SJCRH30 (cell line): ENCODE results near the gene SPATA16. TPM values are rescaled to one million over a fixed set of nuclear protein-coding genes. Genes with fewer than 3 reads are reported as not detected.
"Not testable (repeated sequence)": the region's sequence is repeated elsewhere in the genome, so short reads cannot be mapped to it uniquely, and the experiment has no call there.

Experiments
- DNase-seq, 2 experiments: peaks; one replicate each; pipeline ENCODE4 v3.0.0-alpha.2; 2015 to 2020
- H3K27ac ChIP-seq: fragments of 250-450 bp; sonication (Bioruptor Pico); 2 replicates; pipeline ENCODE4 v1.5.1; 2020; ENCODE audit warnings: mild to moderate bottlenecking, moderate library complexity
- H3K27me3 ChIP-seq: fragments of 250-450 bp; sonication (Bioruptor Pico); 2 replicates; pipeline ENCODE4 v1.5.1; 2020; ENCODE audit warnings: mild to moderate bottlenecking, moderate library complexity
- H3K36me3 ChIP-seq: fragments of 250-450 bp; sonication (Bioruptor Pico); 2 replicates; pipeline ENCODE4 v1.5.1; 2020; ENCODE audit warnings: mild to moderate bottlenecking, moderate library complexity
- H3K4me1 ChIP-seq: fragments of 250-450 bp; sonication (Bioruptor Pico); 2 replicates; pipeline ENCODE4 v1.5.1; 2020; ENCODE audit warnings: mild to moderate bottlenecking, moderate library complexity
- H3K4me3 ChIP-seq: fragments of 250-450 bp; sonication (Bioruptor Pico); 2 replicates; pipeline ENCODE4 v1.5.1; 2020; ENCODE audit warnings: mild to moderate bottlenecking, moderate library complexity
- H3K9me3 ChIP-seq: fragments of 250-450 bp; sonication (Bioruptor Pico); replicated peaks from 2 replicates; pipeline ENCODE4 v1.5.1; 2020; ENCODE audit warnings: mild to moderate bottlenecking, moderate library complexity
- total RNA-seq: library from RNA; depleted of rRNA; stranded (reverse); fragments of >200 nt; shearing (Covaris generic); gene quantifications from 2 replicates; pipeline ENCODE4 v1.2.3, GENCODE V29; 2014

Gene SPATA16
- total RNA-seq, 1 experiment from 2014 or later = not detected

- no peak overlapping the region for H3K4me3 ChIP-seq
- no peaks in the 10 kb centered on the region for H3K9me3 ChIP-seq
- no peaks in the 10 kb centered on the region for H3K36me3 ChIP-seq
- no peaks in the 10 kb centered on the region for H3K27me3 ChIP-seq
- DNase-seq = no peak
- peaks cover 6% of the 10 kb centered on the region; the same call in 1 of the 2 replicates for H3K4me1 ChIP-seq
- H3K27ac ChIP-seq = peak overlapping the region; percentile 51
Observed at GRCh38 chr3:172876297-172876696, 264.7 kb downstream of the SPATA16 start.

DNA sequence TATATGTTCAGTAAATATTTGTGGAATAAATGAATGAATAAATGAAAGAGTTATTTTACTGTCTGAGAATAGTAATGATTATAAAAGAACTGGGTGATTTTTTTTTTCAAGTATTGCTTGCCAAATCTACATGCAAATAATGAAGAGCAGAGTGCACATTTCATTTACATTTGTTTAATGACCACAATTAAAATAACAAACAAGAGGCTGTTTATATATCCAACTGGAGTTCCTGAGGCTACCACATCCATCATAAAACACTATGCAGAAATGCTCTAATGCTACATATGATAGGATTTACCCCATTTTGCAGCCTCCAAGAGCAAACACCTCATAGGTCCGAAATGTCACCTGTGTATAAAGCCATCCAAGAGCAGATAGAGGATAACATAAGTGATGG is 266.0 kb downstream of the SPATA16 start:
- Histone ChIP-seq H3K36me3 (no peaks in the 10 kb centered on the region), H3K4me1 (peaks cover 6% of the 10 kb centered on the region; the same call in 1 of the 2 replicates)

DNA sequence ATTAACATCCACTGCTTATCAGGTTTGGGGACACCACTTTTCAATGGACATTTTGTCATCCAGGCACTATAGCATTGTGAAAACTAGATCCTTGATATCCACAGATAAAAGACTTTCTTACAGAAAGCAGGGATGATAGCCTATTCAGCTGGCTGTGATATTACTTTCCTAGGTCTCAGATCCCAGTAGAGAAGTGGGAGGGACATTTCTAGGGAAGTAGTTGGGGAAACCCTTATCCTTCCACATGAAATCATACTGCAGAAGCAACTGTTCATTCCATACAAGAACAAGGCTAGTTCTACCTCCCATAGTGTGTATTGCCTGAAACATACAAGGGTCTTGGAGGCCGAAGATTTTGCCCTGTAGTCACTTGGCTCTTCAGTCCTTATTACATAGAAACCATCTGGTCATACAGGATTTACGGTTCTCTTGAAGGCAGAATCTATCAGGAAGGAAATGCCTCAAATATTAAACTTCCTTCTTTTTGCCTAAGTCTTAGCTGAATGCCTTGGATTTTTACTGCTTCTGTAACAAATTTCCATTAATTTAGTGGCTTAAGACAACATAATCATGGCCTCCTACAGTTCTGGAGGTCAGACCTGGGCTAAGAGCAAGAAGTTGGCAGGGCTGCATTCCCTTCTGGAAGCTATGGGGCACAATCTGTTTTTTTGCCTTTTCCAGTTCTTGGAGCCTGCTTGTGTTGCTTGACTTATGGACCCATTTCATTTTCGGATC is 271.1 kb downstream of the SPATA16 start:
- DNase-seq = no peak
- Histone ChIP-seq H3K4me3 (no peak overlapping the region), H3K4me1 (no peaks in the 10 kb centered on the region), H3K27ac (no peak overlapping the region), H3K36me3 (no peaks in the 10 kb centered on the region), H3K27me3 (no peaks in the 10 kb centered on the region), H3K9me3 (no peaks in the 10 kb centered on the region)

More for the DNA sequence above, 266.0 kb downstream of the SPATA16 start:
- Histone ChIP-seq H3K27me3 (no peaks in the 10 kb centered on the region), H3K9me3 (no peaks in the 10 kb centered on the region), H3K27ac (no peak overlapping the region), H3K4me3 (no peak overlapping the region)
- no peak for DNase-seq

GRCh38 chr3:172869368-172869771 is 271.7 kb downstream of the SPATA16 start:
- Histone ChIP-seq H3K4me1 (no peaks in the 10 kb centered on the region), H3K9me3 (no peaks in the 10 kb centered on the region), H3K36me3 (no peaks in the 10 kb centered on the region), H3K4me3 (no peak overlapping the region), H3K27ac (no peak overlapping the region), H3K27me3 (no peaks in the 10 kb centered on the region)
- DNase-seq = no peak

DNA sequence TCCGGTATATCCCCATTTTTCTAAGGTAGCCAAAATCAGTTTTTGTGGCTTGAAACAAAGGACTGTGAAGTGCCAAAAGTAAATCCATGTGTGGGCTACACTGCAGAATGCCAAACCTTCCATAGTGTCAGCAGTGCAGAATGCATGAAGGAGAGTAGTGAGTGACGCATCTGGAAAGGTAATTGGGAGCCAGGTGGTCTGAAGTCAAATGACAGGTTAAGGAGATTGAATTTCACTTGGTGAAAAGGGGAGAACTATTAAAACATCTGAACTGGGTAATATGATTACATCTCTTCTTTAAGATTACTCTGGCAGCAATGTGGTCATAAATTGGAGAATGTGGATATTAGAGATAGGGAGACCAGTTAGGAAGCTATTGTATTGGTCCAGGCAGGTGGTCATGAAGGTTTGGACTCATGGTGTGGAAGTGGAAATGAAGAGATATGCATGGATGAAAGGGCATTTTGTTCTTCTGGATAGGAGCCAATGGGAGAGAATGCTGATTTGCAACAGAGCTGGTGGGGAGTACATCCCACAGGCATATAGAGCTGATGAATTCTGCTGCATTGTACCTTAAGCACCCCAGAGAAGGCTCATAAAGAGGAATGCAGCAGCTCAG is 272.3 kb downstream of the SPATA16 start:
- Histone ChIP-seq H3K4me3 (no peak overlapping the region), H3K27ac (no peak overlapping the region), H3K9me3 (no peaks in the 10 kb centered on the region), H3K27me3 (no peaks in the 10 kb centered on the region), H3K4me1 (no peaks in the 10 kb centered on the region), H3K36me3 (no peaks in the 10 kb centered on the region)
- no peak for DNase-seq

DNA sequence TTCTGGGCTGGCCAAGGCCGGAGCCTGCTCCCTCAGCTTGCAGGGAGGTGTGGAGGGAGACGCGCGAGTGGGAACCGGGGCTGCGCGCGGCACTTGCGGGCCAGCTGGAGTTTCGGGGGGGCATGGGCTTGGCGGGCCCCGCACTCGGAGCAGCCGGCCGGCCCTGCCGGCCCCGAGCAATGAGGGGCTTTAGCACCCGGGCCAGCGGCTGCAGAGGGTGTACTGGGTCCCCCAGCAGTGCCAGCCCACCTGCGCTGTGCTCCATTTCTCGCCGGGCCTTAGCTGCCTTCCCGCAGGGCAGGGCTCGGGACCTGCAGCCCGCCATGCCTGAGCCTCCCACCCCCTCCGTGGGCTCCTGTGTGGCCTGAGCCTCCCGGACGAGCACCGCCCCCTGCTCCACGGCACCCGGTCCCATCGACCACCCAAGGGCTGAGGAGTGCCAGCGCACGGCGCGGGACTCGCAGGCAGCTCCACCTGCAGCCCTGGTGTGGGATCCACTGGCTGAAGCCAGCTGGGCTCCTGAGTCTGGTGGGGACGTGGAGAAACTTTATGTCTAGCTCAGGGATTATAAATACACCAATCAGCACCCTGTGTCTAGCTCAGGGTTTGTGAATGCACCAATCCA is 274.2 kb downstream of the SPATA16 start:
- not testable (repeated sequence) for H3K27ac ChIP-seq, H3K9me3 ChIP-seq, H3K36me3 ChIP-seq, DNase-seq, H3K27me3 ChIP-seq, H3K4me3 ChIP-seq, H3K4me1 ChIP-seq

DNA sequence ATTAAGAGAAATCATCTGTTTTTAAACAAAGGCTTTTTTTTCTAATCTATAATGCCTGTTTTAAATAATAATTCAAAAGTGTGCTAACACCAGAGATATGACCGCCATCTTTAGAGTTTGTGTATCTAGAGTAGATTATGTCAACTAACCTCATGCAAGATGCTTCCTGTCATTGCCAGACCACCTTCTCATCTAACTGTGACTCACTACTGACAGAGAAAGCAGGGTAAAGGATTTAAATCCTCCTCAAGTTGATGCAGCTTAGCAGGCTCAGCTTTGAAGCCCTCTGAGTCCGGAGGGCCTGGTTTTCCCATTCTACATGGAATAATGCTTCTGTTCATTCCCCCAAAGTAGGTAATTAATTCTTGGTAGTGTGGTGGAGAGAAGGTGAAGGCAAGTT is 282.0 kb downstream of the SPATA16 start:
- Histone ChIP-seq H3K27ac (no peak overlapping the region), H3K27me3 (no peaks in the 10 kb centered on the region), H3K36me3 (no peaks in the 10 kb centered on the region), H3K4me3 (no peak overlapping the region), H3K4me1 (no peaks in the 10 kb centered on the region), H3K9me3 (no peaks in the 10 kb centered on the region)
- DNase-seq = no peak

- Histone ChIP-seq H3K9me3 (no peaks in the 10 kb centered on the region), H3K27me3 (no peaks in the 10 kb centered on the region), H3K4me1 (no peaks in the 10 kb centered on the region), H3K27ac (no peak overlapping the region), H3K36me3 (no peaks in the 10 kb centered on the region), H3K4me3 (no peak overlapping the region)
- DNase-seq = no peak
Observed at GRCh38 chr3:172856795-172857742, 284.0 kb downstream of the SPATA16 start.

DNA sequence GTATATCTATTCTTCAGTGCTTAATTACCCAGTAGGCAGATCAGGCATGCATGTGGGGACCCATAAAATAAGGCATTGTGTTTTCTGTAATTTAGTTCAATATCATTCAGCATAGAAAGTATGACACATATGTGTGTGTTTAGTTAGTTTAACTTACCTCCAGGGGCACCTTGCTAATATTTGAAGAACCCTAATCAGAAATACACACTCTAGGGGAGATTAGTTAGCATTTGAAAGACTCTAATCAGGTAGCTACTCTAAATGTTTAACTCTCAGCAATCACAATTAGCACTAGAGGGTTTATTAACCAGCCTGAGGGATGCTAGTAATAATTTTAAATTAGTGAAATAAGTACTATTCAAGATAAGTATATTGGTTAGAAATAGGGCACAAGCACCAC is 286.0 kb downstream of the SPATA16 start:
- no peaks in the 10 kb centered on the region for H3K4me1 ChIP-seq
- no peak overlapping the region for H3K27ac ChIP-seq
- H3K27me3 ChIP-seq = no peaks in the 10 kb centered on the region
- no peak for DNase-seq
- no peaks in the 10 kb centered on the region for H3K9me3 ChIP-seq
- no peak overlapping the region for H3K4me3 ChIP-seq
- H3K36me3 ChIP-seq = no peaks in the 10 kb centered on the region

DNA sequence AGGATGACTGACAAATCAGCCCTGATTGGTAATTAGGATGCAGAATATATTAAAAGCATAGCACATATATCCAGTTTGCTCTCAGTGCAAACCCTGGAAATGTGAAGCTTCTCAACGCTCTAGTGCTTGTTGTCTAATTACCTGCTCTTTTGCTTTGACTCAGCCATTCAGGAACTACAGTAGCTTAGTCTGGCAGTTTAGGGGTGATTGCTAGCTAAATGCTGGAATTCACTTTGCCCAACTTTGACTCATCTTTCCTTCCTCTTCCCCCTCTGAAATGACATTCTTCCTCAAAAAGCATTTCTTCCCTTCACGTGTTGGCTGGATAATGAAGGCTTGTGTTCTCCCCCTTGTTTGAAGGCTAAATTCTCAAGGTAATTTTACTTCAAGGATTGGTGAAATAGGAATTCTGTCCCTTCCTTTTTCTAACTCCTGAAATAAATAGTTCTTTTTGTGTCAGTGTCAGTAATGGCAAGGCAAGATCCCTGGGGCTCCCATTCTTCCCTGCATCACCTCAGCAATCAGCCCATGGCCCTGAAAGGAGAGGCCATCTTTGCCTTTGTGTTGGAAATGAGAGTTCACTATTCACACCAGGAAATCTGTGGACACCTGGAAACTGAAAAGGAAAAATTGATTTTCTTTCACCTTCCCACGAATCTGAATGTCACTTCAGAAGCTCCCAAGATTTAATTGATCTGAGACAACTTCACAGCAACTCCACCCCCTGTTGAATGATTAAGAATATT is 286.9 kb downstream of the SPATA16 start:
- DNase-seq = no peak
- Histone ChIP-seq H3K27ac (no peak overlapping the region), H3K27me3 (no peaks in the 10 kb centered on the region), H3K4me1 (no peaks in the 10 kb centered on the region), H3K4me3 (no peak overlapping the region), H3K9me3 (no peaks in the 10 kb centered on the region), H3K36me3 (no peaks in the 10 kb centered on the region)

DNA sequence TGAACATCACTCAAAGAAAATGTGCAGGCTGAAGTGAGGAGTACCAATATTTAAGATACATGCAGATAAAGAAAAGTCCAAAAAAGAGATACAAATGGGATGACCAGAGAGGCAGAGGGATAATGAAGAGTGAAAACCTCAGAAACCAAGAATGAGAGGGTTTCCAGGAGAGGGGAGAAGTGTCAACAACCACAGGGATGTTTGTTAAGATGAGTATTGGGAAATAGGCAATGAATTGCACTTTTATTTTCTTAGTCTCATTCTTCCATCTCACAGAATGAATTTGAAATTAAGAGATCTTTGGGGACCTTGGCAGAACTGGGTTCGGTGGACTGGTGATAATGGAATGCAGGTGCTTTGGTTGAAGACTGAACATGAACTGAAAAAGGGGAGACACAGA is 288.0 kb downstream of the SPATA16 start:
- Histone ChIP-seq H3K27me3 (no peaks in the 10 kb centered on the region), H3K27ac (no peak overlapping the region), H3K36me3 (no peaks in the 10 kb centered on the region), H3K9me3 (no peaks in the 10 kb centered on the region), H3K4me3 (no peak overlapping the region), H3K4me1 (no peaks in the 10 kb centered on the region)
- DNase-seq = no peak

DNA sequence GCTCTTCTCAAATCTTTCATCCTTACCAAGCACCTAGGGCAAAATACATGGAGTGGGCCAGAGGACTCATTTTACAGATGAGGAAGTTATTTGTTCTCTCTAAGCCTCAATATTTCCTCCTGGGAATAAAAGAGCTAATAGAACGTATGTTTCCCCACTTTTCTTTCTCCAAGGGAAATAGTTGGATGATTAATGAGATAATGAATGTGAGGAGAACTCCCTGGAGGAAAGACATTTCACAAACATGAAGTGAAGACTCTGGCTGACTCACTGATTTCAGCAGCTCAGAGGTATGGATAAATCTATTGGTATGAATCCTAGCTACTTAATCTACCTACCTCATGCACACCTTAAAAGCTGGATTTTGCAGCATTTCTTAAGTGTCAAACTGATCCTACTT is 292.1 kb downstream of the SPATA16 start:
- DNase-seq = peak in 1 of 2 experiments; percentile 4
- Histone ChIP-seq H3K27me3 (no peaks in the 10 kb centered on the region), H3K36me3 (no peaks in the 10 kb centered on the region), H3K4me1 (no peaks in the 10 kb centered on the region), H3K9me3 (no peaks in the 10 kb centered on the region), H3K27ac (no peak overlapping the region), H3K4me3 (no peak overlapping the region)

DNA sequence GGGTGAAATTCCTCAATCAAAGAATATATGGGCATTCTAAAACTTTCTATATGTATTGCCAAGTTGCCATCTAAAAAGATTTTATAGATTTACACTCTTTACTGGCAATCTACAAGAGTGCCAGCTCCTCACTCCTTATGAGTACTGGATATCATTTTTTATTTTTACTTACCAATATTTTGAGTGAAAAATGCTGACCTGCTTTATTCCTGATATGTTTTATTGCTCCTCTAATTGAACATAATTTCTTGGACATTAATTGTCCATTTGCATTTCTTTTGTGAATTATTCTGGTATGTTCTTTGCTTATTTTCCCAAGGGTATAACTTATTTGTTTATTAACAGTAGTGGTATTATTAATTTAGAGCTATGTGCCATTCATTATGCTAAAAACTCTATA is 293.7 kb downstream of the SPATA16 start:
- H3K4me3 ChIP-seq = no peak overlapping the region
- no peaks in the 10 kb centered on the region for H3K36me3 ChIP-seq

DNA sequence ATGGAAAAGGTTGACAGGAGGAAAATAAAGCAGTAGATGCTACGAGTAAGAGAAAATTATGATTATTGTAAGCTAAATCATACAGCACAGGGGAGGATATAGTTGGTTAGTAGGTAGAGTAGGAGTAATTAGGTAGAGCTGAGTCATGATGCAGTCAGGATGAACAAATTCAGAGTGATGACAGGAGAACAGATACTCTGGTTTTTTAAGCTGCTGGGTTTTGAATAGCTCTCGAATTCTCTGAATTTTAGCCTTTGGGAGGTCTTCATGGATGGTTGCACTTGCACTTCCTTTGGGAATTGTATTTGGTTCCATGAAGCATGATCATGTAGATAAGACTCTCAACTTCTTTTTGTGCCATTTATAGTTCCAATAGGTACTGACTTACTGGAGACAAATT is 294.3 kb downstream of the SPATA16 start:
- no peaks in the 10 kb centered on the region for H3K4me1 ChIP-seq
- H3K4me3 ChIP-seq = no peak overlapping the region
- peak overlapping the region; percentile 27; the same call in 1 of the 2 replicates for H3K27ac ChIP-seq
- no peaks in the 10 kb centered on the region for H3K9me3 ChIP-seq
- H3K27me3 ChIP-seq = no peaks in the 10 kb centered on the region
- no peaks in the 10 kb centered on the region for H3K36me3 ChIP-seq
- DNase-seq = peak; percentile 2 to 28

More for the DNA sequence above, 293.7 kb downstream of the SPATA16 start:
- Histone ChIP-seq H3K27ac (no peak overlapping the region), H3K9me3 (no peaks in the 10 kb centered on the region), H3K27me3 (no peaks in the 10 kb centered on the region), H3K4me1 (no peaks in the 10 kb centered on the region)
- no peak for DNase-seq
